KMS-11 (cell line): ENCODE data around the gene BTN1A1.

Experiments used
- H2AFZ ChIP-seq: fragments of 200-600 bp; sonication (generic); 2 replicates; pipeline ENCODE4 v1.6.1; 2016; ENCODE audit warnings: antibody characterized with exemption, mixed run types, low read depth
- H3K27ac ChIP-seq: fragments of 200-600 bp; sonication (generic); 2 replicates; pipeline ENCODE4 v1.6.1; 2016; ENCODE audit warnings: mild to moderate bottlenecking, mixed run types
- H3K27me3 ChIP-seq: fragments of 200-600 bp; sonication (generic); 2 replicates; pipeline ENCODE4 v1.6.1; 2017; ENCODE audit warnings: mild to moderate bottlenecking, low read depth, mixed run types, moderate library complexity; ENCODE audit not compliant: insufficient read depth
- H3K36me3 ChIP-seq: fragments of 200-600 bp; sonication (generic); 2 replicates; pipeline ENCODE4 v1.6.1; 2017; ENCODE audit warnings: mild to moderate bottlenecking, mixed run types; ENCODE audit not compliant: insufficient read depth
- H3K4me1 ChIP-seq: fragments of 200-600 bp; sonication (generic); 2 replicates; pipeline ENCODE4 v1.6.1; 2016; ENCODE audit warnings: mild to moderate bottlenecking, low read depth, mixed run types; ENCODE audit not compliant: poor library complexity, severe bottlenecking
- H3K4me2 ChIP-seq: fragments of 200-600 bp; sonication (generic); 2 replicates; pipeline ENCODE4 v1.7.0; 2016; ENCODE audit warnings: mild to moderate bottlenecking, mixed run types
- H3K4me3 ChIP-seq: fragments of 200-600 bp; sonication (generic); IDR thresholded peaks from 2 replicates; pipeline ENCODE4 v1.6.1; 2017; ENCODE audit warnings: low read depth, low read length, mixed read lengths; ENCODE audit not compliant: insufficient read depth
- H3K79me2 ChIP-seq: fragments of 200-600 bp; sonication (generic); 2 replicates; pipeline ENCODE4 v1.6.1; 2016; ENCODE audit warnings: low read depth, mixed run types; ENCODE audit not compliant: insufficient read depth
- H3K9ac ChIP-seq: fragments of 200-600 bp; sonication (generic); 2 replicates; pipeline ENCODE4 v1.6.1; 2016; ENCODE audit warnings: mild to moderate bottlenecking, mixed run types
- H4K20me1 ChIP-seq: fragments of 200-600 bp; sonication (generic); 2 replicates; pipeline ENCODE4 v1.6.1; 2016; ENCODE audit warnings: mild to moderate bottlenecking, mixed run types; ENCODE audit not compliant: insufficient read depth
- CTCF ChIP-seq: fragments of 200-600 bp; sonication (generic); conservative IDR thresholded peaks from 2 replicates; pipeline ENCODE4 v1.6.1; 2017; ENCODE audit warnings: low read depth, mild to moderate bottlenecking, antibody characterized with exemption, low read length, moderate library complexity, mixed read lengths

BTN1A1 gene

GRCh38 chr6:26500102-26500501 is at the start of gene BTN1A1:
Gene BTN1A1, plus strand, starts transcription at chr6:26500303. Its CDS starts 984 bp downstream, at chr6:26501287.
- Histone ChIP-seq H3K79me2 (no peaks in the 10 kb centered on the region), H3K27ac (no peak within 1 kb of the TSS), H4K20me1 (no peaks in the 10 kb centered on the region), H2AFZ (no peak within 1 kb of the TSS), H3K9ac (no peak within 1 kb of the TSS), H3K27me3 (no peaks in the 10 kb centered on the region), H3K4me1 (no peaks in the 10 kb centered on the region), H3K4me2 (no peak within 1 kb of the TSS), H3K4me3 (no peak within 1 kb of the TSS), H3K36me3 (no peaks in the 10 kb centered on the region)
- TF ChIP-seq CTCF = no peak

- Histone ChIP-seq H3K27ac (no peak overlapping the region), H2AFZ (no peak overlapping the region), H3K9ac (no peak overlapping the region), H3K27me3 (peaks cover 4% of the 10 kb centered on the region; the same call in 1 of the 2 replicates), H3K36me3 (no peaks in the 10 kb centered on the region), H3K4me3 (no peak overlapping the region), H3K4me1 (peaks cover 6% of the 10 kb centered on the region), H4K20me1 (no peaks in the 10 kb centered on the region), H3K79me2 (no peaks in the 10 kb centered on the region), H3K4me2 (no peak overlapping the region)
- TF ChIP-seq CTCF = no peak
These were observed 47.4 kb upstream of the BTN1A1 start for GRCh38 chr6:26452631-26453235.

GRCh38 chr6:26454631-26455030 is 45.5 kb upstream of the BTN1A1 start:
- no peak for TF ChIP-seq CTCF
- H3K27me3 ChIP-seq = no peaks in the 10 kb centered on the region
- H3K36me3 ChIP-seq = no peaks in the 10 kb centered on the region
- peaks cover 13% of the 10 kb centered on the region for H3K4me1 ChIP-seq
- no peak overlapping the region for H2AFZ ChIP-seq
- no peak overlapping the region for H3K27ac ChIP-seq
- no peak overlapping the region for H3K9ac ChIP-seq
- H3K79me2 ChIP-seq = peaks cover 11% of the 10 kb centered on the region; the same call in 1 of the 2 replicates
- no peak overlapping the region for H3K4me3 ChIP-seq
- H3K4me2 ChIP-seq = no peak overlapping the region
- H4K20me1 ChIP-seq = no peaks in the 10 kb centered on the region

- TF ChIP-seq CTCF = no peak
- Histone ChIP-seq H2AFZ (no peak overlapping the region), H3K9ac (no peak overlapping the region), H3K79me2 (peaks cover 11% of the 10 kb centered on the region; the same call in 1 of the 2 replicates), H3K4me1 (peaks cover 13% of the 10 kb centered on the region), H4K20me1 (no peaks in the 10 kb centered on the region), H3K4me3 (no peak overlapping the region), H3K27me3 (no peaks in the 10 kb centered on the region), H3K36me3 (no peaks in the 10 kb centered on the region), H3K27ac (no peak overlapping the region), H3K4me2 (no peak overlapping the region)
These were observed 44.6 kb upstream of the BTN1A1 start for GRCh38 chr6:26455357-26455970.
